Liver (tissue), 9 donors: ENCODE results near the gene HOXC6. TPM values are rescaled to one million over a fixed set of nuclear protein-coding genes. Genes with fewer than 3 reads are reported as not detected.

ENCODE experiments used
- DNase-seq: peaks from one replicate; pipeline ENCODE4 v3.0.0-alpha.2; 2017; ENCODE audit warnings: low spot score
- H3K27ac ChIP-seq, 2 donors: one replicate each; pipeline ENCODE4 v1.7.0; 2013; ENCODE audit warnings: inconsistent platforms in 2 of 2, low read length in 2 of 2, control low read depth in 1 of 2, low read depth in 1 of 2, mild to moderate bottlenecking in 1 of 2
- H3K27me3 ChIP-seq, 4 donors: one replicate each; pipeline versions ENCODE4 v1.6.1 to v1.7.0; 2013; ENCODE audit warnings: low read length in 3 of 4, inconsistent platforms in 1 of 4, mild to moderate bottlenecking in 1 of 4, moderate library complexity in 1 of 4; ENCODE audit not compliant: control insufficient read depth in 4 of 4, insufficient read depth in 4 of 4
- H3K36me3 ChIP-seq, 4 donors: one replicate each; pipeline versions ENCODE4 v1.6.1 to v1.7.0; 2013; ENCODE audit warnings: low read length in 3 of 4, mild to moderate bottlenecking in 3 of 4, low read depth in 1 of 4, moderate library complexity in 1 of 4; ENCODE audit not compliant: control insufficient read depth in 4 of 4, insufficient read depth in 3 of 4
- H3K4me1 ChIP-seq, 4 donors: one replicate each; pipeline versions ENCODE4 v1.6.1 to v1.7.0; 2013; ENCODE audit warnings: low read length in 3 of 4, mild to moderate bottlenecking in 3 of 4, moderate library complexity in 1 of 4; ENCODE audit not compliant: control insufficient read depth in 4 of 4, insufficient read depth in 4 of 4
- H3K4me3 ChIP-seq, 3 donors: one replicate each; pipeline versions ENCODE4 v1.6.1 to v1.7.0; 2013; ENCODE audit warnings: low read length in 3 of 3, control low read depth in 1 of 3, low read depth in 1 of 3, mild to moderate bottlenecking in 1 of 3
- H3K9ac ChIP-seq, 2 donors: one replicate each; pipeline ENCODE4 v1.7.0; 2013; ENCODE audit warnings: low read length in 2 of 2, mild to moderate bottlenecking in 2 of 2, moderate library complexity in 2 of 2, control low read depth in 1 of 2, low read depth in 1 of 2
- H3K9me3 ChIP-seq, 4 donors: one replicate each; pipeline versions ENCODE4 v1.6.1 to v1.7.0; 2013; ENCODE audit warnings: low read length in 3 of 4; ENCODE audit not compliant: control insufficient read depth in 4 of 4
- ATF3 ChIP-seq: IDR thresholded peaks from 2 replicates; pipeline ENCODE4 v1.6.1; 2016; ENCODE audit warnings: antibody characterized with exemption
- CTCF ChIP-seq: fragments of 150-350 bp; IDR thresholded peaks from 2 replicates; pipeline ENCODE4 v1.5.1; 2017; ENCODE audit warnings: improper control_type of control experiment, low read depth, low read length; ENCODE audit not compliant: missing input control
- EGR1 ChIP-seq, 2 donors: IDR thresholded peaks; 2 replicates each; pipeline ENCODE4 v1.6.1; 2016 to 2018; ENCODE audit warnings: antibody characterized with exemption in 2 of 2, low read depth in 2 of 2
- FOXA1 ChIP-seq: IDR thresholded peaks from 2 replicates; pipeline ENCODE4 v1.6.1; 2016; ENCODE audit warnings: antibody characterized with exemption
- FOXA2 ChIP-seq: IDR thresholded peaks from 2 replicates; pipeline ENCODE4 v1.6.1; 2016; ENCODE audit warnings: antibody characterized with exemption
- GABPA ChIP-seq, 2 donors: IDR thresholded peaks in 1 of 2; conservative IDR thresholded peaks in 1 of 2; 2 replicates each; pipeline ENCODE4 v1.6.1; 2016; ENCODE audit warnings: antibody characterized with exemption in 2 of 2, mild to moderate bottlenecking in 1 of 2, moderate library complexity in 1 of 2
- HNF4G ChIP-seq: IDR thresholded peaks from 2 replicates; pipeline ENCODE4 v1.6.1; 2016; ENCODE audit warnings: antibody characterized with exemption
- JUND ChIP-seq, 2 donors: IDR thresholded peaks; 2 replicates each; pipeline ENCODE4 v1.6.1; 2016; ENCODE audit warnings: antibody characterized with exemption in 2 of 2
- MAX ChIP-seq: IDR thresholded peaks from 2 replicates; pipeline ENCODE4 v1.6.1; 2016; ENCODE audit warnings: antibody characterized with exemption
- NR2F2 ChIP-seq: IDR thresholded peaks from 2 replicates; pipeline ENCODE4 v1.6.1; 2016; ENCODE audit warnings: antibody characterized with exemption
- RAD21 ChIP-seq, 2 donors: IDR thresholded peaks; 2 replicates each; pipeline ENCODE4 v1.6.1; 2016; ENCODE audit warnings: antibody characterized with exemption in 2 of 2, mild to moderate bottlenecking in 2 of 2
- REST ChIP-seq: IDR thresholded peaks from 2 replicates; pipeline ENCODE4 v1.6.1; 2016; ENCODE audit warnings: antibody characterized with exemption, mild to moderate bottlenecking
- RXRA ChIP-seq, 2 donors: IDR thresholded peaks; 2 replicates each; pipeline ENCODE4 v1.6.1; 2017 to 2018; ENCODE audit warnings: antibody characterized with exemption in 2 of 2, mild to moderate bottlenecking in 1 of 2
- SP1 ChIP-seq: IDR thresholded peaks from 2 replicates; pipeline ENCODE4 v1.6.1; 2018; ENCODE audit warnings: antibody characterized with exemption, mild to moderate bottlenecking
- TAF1 ChIP-seq: conservative IDR thresholded peaks from 2 replicates; pipeline ENCODE4 v1.6.1; 2016; ENCODE audit warnings: antibody characterized with exemption, mild to moderate bottlenecking
- YY1 ChIP-seq: IDR thresholded peaks from 2 replicates; pipeline ENCODE4 v1.6.1; 2016; ENCODE audit warnings: antibody characterized with exemption, mild to moderate bottlenecking
- WGBS: extraction: QIAGEN DNeasy Blood & Tissue Kit; methylation state at CpG from one replicate; pipeline ENCODE4 v1.1.7; 2013; 5-methylcytosine and 5-hydroxymethylcytosine counted together
- polyA plus RNA-seq, 2 donors: library from polyadenylated mRNA; stranded (reverse) in 1 of 2; unstranded in 1 of 2; fragments of 200-250 nt in 1 of 2; fragments of >200 nt in 1 of 2; fragmentation: Nextera tagmentation in 1 of 2; extraction: Ambion mirVana in 1 of 2; gene quantifications; one replicate each; pipeline versions ENCODE4 v1.2.1 to v1.2.3, GENCODE V29; 2013 to 2015
- total RNA-seq, 2 donors: library from RNA; depleted of rRNA; stranded (reverse); fragments of >200 nt; gene quantifications; one replicate each; pipeline ENCODE4 v1.2.3, GENCODE V29; 2014
- donor health status: healthy.
- donor health status: healthy.
- donor health status: healthy.
- donor health status: healthy.
- donor health status: healthy.

Gene HOXC6
- total and polyA plus RNA-seq, 4 donors, result 0.33 TPM; not detected in 3

- H3K27ac ChIP-seq, result no peak overlapping the region
- H3K4me1 ChIP-seq, result peaks cover 3 to 16% (median 11%) of the 10 kb centered on the region in 4 donors
- H3K9ac ChIP-seq, result no peak overlapping the region
- DNase-seq, result no peak
- H3K27me3 ChIP-seq, result peaks cover 6 to 55% (median 15%) of the 10 kb centered on the region in 4 donors
- no peak for TF ChIP-seq JUND (IDR thresholded peaks at IDR 0.05)
- no peak for TF ChIP-seq YY1
- TF ChIP-seq ATF3, result no peak
- TF ChIP-seq EGR1 (IDR thresholded peaks at IDR 0.05; ENCODE audit: low read depth in 2 of 2), result no peak
- TF ChIP-seq REST, result no peak
- no peak for TF ChIP-seq FOXA2
- TF ChIP-seq CTCF, result no peak
- TF ChIP-seq SP1, result no peak
- TF ChIP-seq MAX, result no peak
- no peak for TF ChIP-seq HNF4G
- TF ChIP-seq TAF1, result no peak
- TF ChIP-seq RXRA (IDR thresholded peaks at IDR 0.05), result no peak
- 15% methylated on average over 29 of the region's 29 CpGs for WGBS
- H3K36me3 ChIP-seq, result no peaks in the 10 kb centered on the region
- peaks cover 0 to under 1% (median 0%) of the 10 kb centered on the region in 4 donors for H3K9me3 ChIP-seq
- peak overlapping the region in 1 of 3 donors; percentile 54 for H3K4me3 ChIP-seq
Observed at GRCh38 chr12:54018468-54018984, 9.7 kb upstream of the HOXC6 start.

GRCh38 chr12:54019091-54019811 lies 9.0 kb upstream of the HOXC6 start:
- Histone ChIP-seq H3K27me3 (peaks cover 6 to 57% (median 15%) of the 10 kb centered on the region in 4 donors), H3K9me3 (no peaks in the 10 kb centered on the region)
- 20% methylated on average over 43 of the region's 43 CpGs for WGBS
- TF ChIP-seq JUND (IDR thresholded peaks at IDR 0.05) (no peak), NR2F2 (no peak), RAD21 (IDR thresholded peaks at IDR 0.05) (no peak), HNF4G (no peak), FOXA1 (no peak), FOXA2 (no peak), REST (no peak), RXRA (IDR thresholded peaks at IDR 0.05) (no peak), TAF1 (no peak), YY1 (no peak), ATF3 (no peak), SP1 (no peak), EGR1 (IDR thresholded peaks at IDR 0.05; ENCODE audit: low read depth in 2 of 2) (no peak), MAX (no peak), GABPA (IDR thresholded peaks at IDR 0.05 in 1 of 2, conservative IDR thresholded peaks at IDR 0.05 in 1 of 2) (no peak), CTCF (no peak)

More at GRCh38 chr12:54019091-54019811, 9.0 kb upstream of the HOXC6 start:
- Histone ChIP-seq H3K9ac (no peak overlapping the region), H3K4me1 (peaks cover 0 to 16% (median 11%) of the 10 kb centered on the region in 4 donors), H3K27ac (no peak overlapping the region), H3K36me3 (no peaks in the 10 kb centered on the region), H3K4me3 (peak overlapping the region in 1 of 3 donors; percentile 19)
- no peak for DNase-seq
